Astrocyte (in vitro differentiated cells and primary cell): ENCODE measurements around the gene PSENEN.

Source experiments
- EZH2 ChIP-seq: IDR thresholded peaks from 2 replicates; pipeline ENCODE4 v1.6.1; 2012; ENCODE audit warnings: mild to moderate bottlenecking, low read length, inconsistent platforms; ENCODE audit not compliant: insufficient read depth
- TF ChIP-seq, protein P1 (sequence below): IDR thresholded peaks from 2 replicates; pipeline ENCODE4 v1.5.1; 2011; ENCODE audit warnings: low read depth, mild to moderate bottlenecking, inconsistent platforms, low read length, moderate library complexity; ENCODE audit not compliant: insufficient read depth

DNA sequence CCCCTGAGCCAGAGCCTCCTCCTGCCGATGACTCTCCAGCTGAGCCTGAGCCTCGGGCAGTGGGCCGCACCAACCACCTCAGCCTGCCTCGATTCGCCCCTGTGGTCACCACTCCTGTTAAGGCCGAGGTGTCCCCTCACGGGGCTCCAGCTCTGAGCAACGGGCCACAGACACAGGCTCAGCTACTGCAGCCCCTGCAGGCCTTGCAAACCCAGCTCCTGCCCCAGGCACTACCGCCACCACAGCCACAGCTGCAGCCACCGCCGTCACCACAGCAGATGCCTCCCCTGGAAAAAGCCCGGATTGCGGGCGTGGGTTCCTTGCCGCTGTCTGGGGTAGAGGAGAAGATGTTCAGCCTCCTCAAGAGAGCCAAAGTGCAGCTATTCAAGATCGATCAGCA, 24.1 kb upstream of the PSENEN start:
- TF ChIP-seq, protein P1, sequence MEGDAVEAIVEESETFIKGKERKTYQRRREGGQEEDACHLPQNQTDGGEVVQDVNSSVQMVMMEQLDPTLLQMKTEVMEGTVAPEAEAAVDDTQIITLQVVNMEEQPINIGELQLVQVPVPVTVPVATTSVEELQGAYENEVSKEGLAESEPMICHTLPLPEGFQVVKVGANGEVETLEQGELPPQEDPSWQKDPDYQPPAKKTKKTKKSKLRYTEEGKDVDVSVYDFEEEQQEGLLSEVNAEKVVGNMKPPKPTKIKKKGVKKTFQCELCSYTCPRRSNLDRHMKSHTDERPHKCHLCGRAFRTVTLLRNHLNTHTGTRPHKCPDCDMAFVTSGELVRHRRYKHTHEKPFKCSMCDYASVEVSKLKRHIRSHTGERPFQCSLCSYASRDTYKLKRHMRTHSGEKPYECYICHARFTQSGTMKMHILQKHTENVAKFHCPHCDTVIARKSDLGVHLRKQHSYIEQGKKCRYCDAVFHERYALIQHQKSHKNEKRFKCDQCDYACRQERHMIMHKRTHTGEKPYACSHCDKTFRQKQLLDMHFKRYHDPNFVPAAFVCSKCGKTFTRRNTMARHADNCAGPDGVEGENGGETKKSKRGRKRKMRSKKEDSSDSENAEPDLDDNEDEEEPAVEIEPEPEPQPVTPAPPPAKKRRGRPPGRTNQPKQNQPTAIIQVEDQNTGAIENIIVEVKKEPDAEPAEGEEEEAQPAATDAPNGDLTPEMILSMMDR, result no peak
- TF ChIP-seq EZH2, result no peak
